KOPT-K1 (cell line): ENCODE measurements around the gene ARPC1A.
A peak's percentile ranks its signal among the peaks of the same experiment; 100 is the strongest.
"Not testable (repeated sequence)": the region's sequence is repeated elsewhere in the genome, so short reads cannot be mapped to it uniquely, and the experiment has no call there.

ENCODE experiments used
- H3K27ac ChIP-seq: fragments of 200-600 bp; sonication (generic); 2 replicates; pipeline ENCODE4 v1.5.1; 2016; ENCODE audit warnings: antibody characterized with exemption, mild to moderate bottlenecking, low read depth, low read length; ENCODE audit not compliant: poor library complexity, severe bottlenecking
- H3K36me3 ChIP-seq: fragments of 200-600 bp; sonication (generic); 2 replicates; pipeline ENCODE4 v1.5.1; 2017; ENCODE audit warnings: antibody characterized with exemption, mild to moderate bottlenecking, low read length, moderate library complexity; ENCODE audit not compliant: insufficient read depth
- H3K9me3 ChIP-seq: fragments of 200-600 bp; sonication (generic); 2 replicates; pipeline ENCODE4 v1.5.1; 2017; ENCODE audit warnings: antibody characterized with exemption, low read length, mild to moderate bottlenecking; ENCODE audit not compliant: insufficient read depth, poor library complexity, severe bottlenecking

ARPC1A gene

GRCh38 chr7:99398891-99399445, 73.3 kb downstream of the ARPC1A start:
- Histone ChIP-seq H3K27ac (no peak overlapping the region), H3K9me3 (no peaks in the 10 kb centered on the region), H3K36me3 (peaks cover 100% of the 10 kb centered on the region)

- Histone ChIP-seq H3K9me3 (no peaks in the 10 kb centered on the region), H3K36me3 (peaks cover 100% of the 10 kb centered on the region), H3K27ac (no peak overlapping the region)
These were observed 73.9 kb downstream of the ARPC1A start for GRCh38 chr7:99399597-99399996.

GRCh38 chr7:99402854-99403253, 77.2 kb downstream of the ARPC1A start:
- Histone ChIP-seq H3K36me3 (peaks cover 81% of the 10 kb centered on the region), H3K27ac (no peak overlapping the region), H3K9me3 (no peaks in the 10 kb centered on the region)

- H3K9me3 ChIP-seq: no peaks in the 10 kb centered on the region
- peaks cover 72% of the 10 kb centered on the region for H3K36me3 ChIP-seq
- no peak overlapping the region for H3K27ac ChIP-seq
These were observed 78.1 kb downstream of the ARPC1A start for GRCh38 chr7:99403764-99404163.

GRCh38 chr7:99404235-99404976, 78.7 kb downstream of the ARPC1A start:
- H3K9me3 ChIP-seq: no peaks in the 10 kb centered on the region
- no peak overlapping the region for H3K27ac ChIP-seq
- H3K36me3 ChIP-seq: peaks cover 66% of the 10 kb centered on the region

- Histone ChIP-seq H3K27ac (no peak overlapping the region), H3K9me3 (no peaks in the 10 kb centered on the region), H3K36me3 (peaks cover 60% of the 10 kb centered on the region)
These were observed 79.3 kb downstream of the ARPC1A start for GRCh38 chr7:99404977-99405320.

- Histone ChIP-seq H3K27ac (peak overlapping the region; percentile 96), H3K36me3 (peaks cover 57% of the 10 kb centered on the region), H3K9me3 (no peaks in the 10 kb centered on the region)
These were observed 80.9 kb downstream of the ARPC1A start for GRCh38 chr7:99406557-99406956.

GRCh38 chr7:99407872-99408378, 82.2 kb downstream of the ARPC1A start:
- H3K36me3 ChIP-seq: peaks cover 57% of the 10 kb centered on the region
- H3K27ac ChIP-seq: peak overlapping the region; percentile 96
- no peaks in the 10 kb centered on the region for H3K9me3 ChIP-seq

- Histone ChIP-seq H3K9me3 (no peaks in the 10 kb centered on the region), H3K36me3 (peaks cover 57% of the 10 kb centered on the region), H3K27ac (peak within 1 kb of the TSS; percentile 96)
These were observed 82.9 kb downstream of the ARPC1A start, which contains the start of the genes BUD31 and PDAP1 for GRCh38 chr7:99408379-99409191. TSS of gene BUD31 (plus strand) at chr7:99408969. CDS start at chr7:99411093, 2,124 bp downstream. TSS of gene PDAP1 (minus strand) at chr7:99408597. CDS start at chr7:99408548, 49 bp downstream.

- H3K9me3 ChIP-seq: no peaks in the 10 kb centered on the region
- peaks cover 55% of the 10 kb centered on the region for H3K36me3 ChIP-seq
- H3K27ac ChIP-seq: peak overlapping the region; percentile 96
These were observed 83.5 kb downstream of the ARPC1A start for GRCh38 chr7:99409192-99409572.

- peaks cover 55% of the 10 kb centered on the region for H3K36me3 ChIP-seq
- peak overlapping the region; percentile 96 for H3K27ac ChIP-seq
- no peaks in the 10 kb centered on the region for H3K9me3 ChIP-seq
These were observed 84.1 kb downstream of the ARPC1A start for GRCh38 chr7:99409806-99410205.

GRCh38 chr7:99410635-99411034, 84.9 kb downstream of the ARPC1A start:
- Histone ChIP-seq H3K36me3 (peaks cover 55% of the 10 kb centered on the region), H3K27ac (no peak overlapping the region)

GRCh38 chr7:99415513-99416127, 89.9 kb downstream of the ARPC1A start:
- peaks cover 98% of the 10 kb centered on the region for H3K36me3 ChIP-seq
- not testable (repeated sequence) for H3K27ac ChIP-seq, H3K9me3 ChIP-seq

More at GRCh38 chr7:99410635-99411034, 84.9 kb downstream of the ARPC1A start:
- no peaks in the 10 kb centered on the region for H3K9me3 ChIP-seq
